Loucy (cell line): ENCODE measurements around the gene TACC2.

Experiments
- CTCF ChIP-seq: fragments of 200-600 bp; sonication (generic); conservative IDR thresholded peaks from 2 replicates; pipeline ENCODE4 v1.5.1; 2014; ENCODE audit warnings: mild to moderate bottlenecking, antibody characterized with exemption, low read length
- EZH2phosphoT487 ChIP-seq: fragments of 200-600 bp; IDR thresholded peaks from 2 replicates; pipeline ENCODE4 v1.6.1; 2018; ENCODE audit warnings: antibody characterized with exemption, mild to moderate bottlenecking, moderate library complexity, borderline replicate concordance

DNA sequence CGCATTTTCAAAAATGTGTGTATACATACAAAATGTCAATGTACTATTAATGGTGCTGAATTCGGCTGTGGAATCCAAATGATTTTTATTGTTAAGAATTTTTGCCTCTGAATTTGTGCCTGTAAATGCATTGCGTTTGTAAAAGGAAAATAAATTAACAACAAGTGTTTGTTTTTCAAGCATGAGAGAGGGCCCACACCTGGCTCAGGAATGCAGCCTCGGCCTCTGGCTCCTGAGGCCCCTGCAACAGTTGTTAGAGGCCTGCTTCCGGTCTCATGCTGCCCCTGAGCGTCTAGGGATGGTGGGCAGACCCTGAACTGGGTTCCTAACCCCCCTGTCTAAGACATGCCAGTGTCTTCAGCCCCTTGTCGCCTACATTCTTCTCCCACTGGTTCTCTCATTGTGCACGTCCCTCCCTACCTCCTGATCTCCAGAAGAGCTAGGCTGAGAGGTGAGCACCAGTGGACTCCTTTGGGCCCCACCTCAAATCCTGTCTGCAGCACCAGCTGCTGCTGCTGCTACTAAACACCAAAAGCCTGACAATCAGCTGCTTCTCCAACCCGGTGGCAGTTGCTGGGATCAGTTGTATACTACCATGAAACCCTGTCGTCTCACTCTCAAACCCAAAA is 280.2 kb downstream of the TACC2 start:
- TF ChIP-seq CTCF (no peak), EZH2phosphoT487 (no peak)
